Ishikawa (cell line): ENCODE measurements around the gene SNED1.

Source experiments
- CEBPB ChIP-seq: IDR thresholded peaks from 2 replicates; pipeline ENCODE4 v1.6.1; 2012
- CREB1 ChIP-seq: IDR thresholded peaks from 2 replicates; pipeline ENCODE4 v1.6.1; 2012; ENCODE audit warnings: low read depth
- EGR1 ChIP-seq: IDR thresholded peaks from 2 replicates; pipeline ENCODE4 v1.6.1; 2012
- EP300 ChIP-seq: IDR thresholded peaks from 2 replicates; pipeline ENCODE4 v1.6.1; 2012; ENCODE audit warnings: borderline replicate concordance
- FOXM1 ChIP-seq: IDR thresholded peaks from 2 replicates; pipeline ENCODE4 v1.6.1; 2012; ENCODE audit warnings: low read depth, borderline replicate concordance
- NFIC ChIP-seq: IDR thresholded peaks from 2 replicates; pipeline ENCODE4 v1.6.1; 2012
- RAD21 ChIP-seq: IDR thresholded peaks from 2 replicates; pipeline ENCODE4 v1.6.1; 2012; ENCODE audit warnings: low read depth
- TAF1 ChIP-seq: IDR thresholded peaks from 2 replicates; pipeline ENCODE4 v1.6.1; 2012; ENCODE audit warnings: low read depth, mild to moderate bottlenecking
- TCF12 ChIP-seq: IDR thresholded peaks from 2 replicates; pipeline ENCODE4 v1.6.1; 2012; ENCODE audit warnings: low read depth
- TEAD4 ChIP-seq: IDR thresholded peaks from 2 replicates; pipeline ENCODE4 v1.6.1; 2012
- YY1 ChIP-seq: IDR thresholded peaks from 2 replicates; pipeline ENCODE4 v1.6.1; 2012; ENCODE audit warnings: low read depth
- ZBTB7A ChIP-seq: IDR thresholded peaks from 2 replicates; pipeline ENCODE4 v1.6.1; 2012; ENCODE audit warnings: low read depth
- TF ChIP-seq, protein P1 (sequence below): IDR thresholded peaks from 2 replicates; pipeline ENCODE4 v1.6.1; 2012
- TF ChIP-seq, protein P2 (sequence below): IDR thresholded peaks from 2 replicates; pipeline ENCODE4 v1.6.1; 2012; ENCODE audit warnings: low read depth, mild to moderate bottlenecking
- TF ChIP-seq, protein P3 (sequence below): IDR thresholded peaks from 2 replicates; pipeline ENCODE4 v1.6.1; 2012

Gene SNED1

DNA sequence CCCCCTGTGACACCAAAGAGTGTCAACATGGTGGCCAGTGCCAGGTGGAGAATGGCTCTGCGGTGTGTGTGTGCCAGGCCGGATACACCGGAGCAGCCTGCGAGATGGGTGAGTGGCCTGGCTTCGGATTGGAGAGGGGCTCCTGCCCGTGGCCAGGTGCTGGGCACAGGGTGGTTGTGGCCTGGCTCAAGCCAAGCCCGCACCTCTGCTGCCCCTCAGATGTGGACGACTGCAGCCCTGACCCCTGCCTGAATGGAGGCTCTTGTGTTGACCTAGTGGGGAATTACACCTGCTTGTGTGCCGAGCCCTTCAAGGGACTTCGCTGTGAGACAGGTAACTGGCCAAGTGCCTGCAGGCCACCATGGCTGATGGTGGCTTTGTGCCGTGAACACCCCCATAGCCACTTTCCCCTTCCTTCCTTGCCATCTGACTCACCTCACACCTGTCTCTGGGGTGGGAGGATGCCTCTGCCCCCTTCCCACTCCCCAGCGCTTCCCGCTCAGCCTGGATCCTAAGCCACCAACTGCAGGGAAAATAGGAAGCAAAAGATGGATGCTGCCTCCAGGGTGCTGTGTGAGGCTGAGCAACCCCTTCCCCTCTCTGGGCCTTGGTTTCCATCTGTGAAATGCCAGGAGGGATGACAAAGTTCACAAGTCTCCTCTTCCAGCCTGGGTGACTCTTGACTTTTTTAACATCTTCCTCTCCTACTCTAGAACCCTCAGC is 41.8 kb downstream of the SNED1 start:
- TF ChIP-seq, protein P1, sequence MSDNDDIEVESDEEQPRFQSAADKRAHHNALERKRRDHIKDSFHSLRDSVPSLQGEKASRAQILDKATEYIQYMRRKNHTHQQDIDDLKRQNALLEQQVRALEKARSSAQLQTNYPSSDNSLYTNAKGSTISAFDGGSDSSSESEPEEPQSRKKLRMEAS = no peak
- TF ChIP-seq EGR1 (no peak), TEAD4 (no peak), NFIC (no peak), TAF1 (no peak), CREB1 (no peak), CEBPB (no peak), TCF12 (no peak), EP300 (no peak), RAD21 (no peak), YY1 (no peak), ZBTB7A (no peak), FOXM1 (no peak)
- TF ChIP-seq, protein P2, sequence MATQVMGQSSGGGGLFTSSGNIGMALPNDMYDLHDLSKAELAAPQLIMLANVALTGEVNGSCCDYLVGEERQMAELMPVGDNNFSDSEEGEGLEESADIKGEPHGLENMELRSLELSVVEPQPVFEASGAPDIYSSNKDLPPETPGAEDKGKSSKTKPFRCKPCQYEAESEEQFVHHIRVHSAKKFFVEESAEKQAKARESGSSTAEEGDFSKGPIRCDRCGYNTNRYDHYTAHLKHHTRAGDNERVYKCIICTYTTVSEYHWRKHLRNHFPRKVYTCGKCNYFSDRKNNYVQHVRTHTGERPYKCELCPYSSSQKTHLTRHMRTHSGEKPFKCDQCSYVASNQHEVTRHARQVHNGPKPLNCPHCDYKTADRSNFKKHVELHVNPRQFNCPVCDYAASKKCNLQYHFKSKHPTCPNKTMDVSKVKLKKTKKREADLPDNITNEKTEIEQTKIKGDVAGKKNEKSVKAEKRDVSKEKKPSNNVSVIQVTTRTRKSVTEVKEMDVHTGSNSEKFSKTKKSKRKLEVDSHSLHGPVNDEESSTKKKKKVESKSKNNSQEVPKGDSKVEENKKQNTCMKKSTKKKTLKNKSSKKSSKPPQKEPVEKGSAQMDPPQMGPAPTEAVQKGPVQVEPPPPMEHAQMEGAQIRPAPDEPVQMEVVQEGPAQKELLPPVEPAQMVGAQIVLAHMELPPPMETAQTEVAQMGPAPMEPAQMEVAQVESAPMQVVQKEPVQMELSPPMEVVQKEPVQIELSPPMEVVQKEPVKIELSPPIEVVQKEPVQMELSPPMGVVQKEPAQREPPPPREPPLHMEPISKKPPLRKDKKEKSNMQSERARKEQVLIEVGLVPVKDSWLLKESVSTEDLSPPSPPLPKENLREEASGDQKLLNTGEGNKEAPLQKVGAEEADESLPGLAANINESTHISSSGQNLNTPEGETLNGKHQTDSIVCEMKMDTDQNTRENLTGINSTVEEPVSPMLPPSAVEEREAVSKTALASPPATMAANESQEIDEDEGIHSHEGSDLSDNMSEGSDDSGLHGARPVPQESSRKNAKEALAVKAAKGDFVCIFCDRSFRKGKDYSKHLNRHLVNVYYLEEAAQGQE = no peak
- TF ChIP-seq, protein P3, sequence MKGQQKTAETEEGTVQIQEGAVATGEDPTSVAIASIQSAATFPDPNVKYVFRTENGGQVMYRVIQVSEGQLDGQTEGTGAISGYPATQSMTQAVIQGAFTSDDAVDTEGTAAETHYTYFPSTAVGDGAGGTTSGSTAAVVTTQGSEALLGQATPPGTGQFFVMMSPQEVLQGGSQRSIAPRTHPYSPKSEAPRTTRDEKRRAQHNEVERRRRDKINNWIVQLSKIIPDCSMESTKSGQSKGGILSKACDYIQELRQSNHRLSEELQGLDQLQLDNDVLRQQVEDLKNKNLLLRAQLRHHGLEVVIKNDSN = no peak

DNA sequence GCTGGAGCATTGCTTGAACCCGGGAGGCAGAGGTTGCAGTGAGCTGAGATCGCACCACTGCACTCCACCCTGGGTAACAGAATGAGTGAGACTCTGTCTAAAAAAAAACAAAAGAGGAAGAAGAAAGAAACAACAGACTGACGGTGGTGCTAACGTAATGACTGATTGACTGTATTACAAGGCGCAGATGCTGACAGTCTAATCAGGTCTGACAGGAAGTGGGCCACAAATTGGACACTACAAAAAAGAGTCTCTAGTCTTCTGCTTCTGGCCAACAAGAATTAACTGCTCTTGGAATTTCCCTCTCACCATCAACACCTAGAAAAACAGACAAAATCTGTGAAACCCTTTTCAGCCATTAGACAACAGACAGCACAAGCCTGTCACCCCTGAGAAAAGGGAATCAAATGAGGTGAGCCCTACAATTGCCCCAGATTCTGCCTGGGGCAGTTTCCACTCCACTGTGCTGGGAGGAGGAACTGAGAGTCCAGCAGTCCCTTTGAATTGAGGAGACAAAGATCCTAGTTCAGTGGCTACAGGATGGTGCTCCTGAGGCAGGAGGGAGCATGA is 43.3 kb downstream of the SNED1 start:
- no peak for TF ChIP-seq FOXM1
- no peak for TF ChIP-seq TCF12
- no peak for TF ChIP-seq EGR1
- no peak for TF ChIP-seq CEBPB
- TF ChIP-seq, protein P1 = no peak
- no peak for TF ChIP-seq NFIC
- TF ChIP-seq ZBTB7A = no peak
- TF ChIP-seq EP300 = no peak
- TF ChIP-seq, protein P2 = no peak
- no peak for TF ChIP-seq CREB1
- TF ChIP-seq TAF1 = no peak
- no peak for TF ChIP-seq YY1
- TF ChIP-seq TEAD4 = no peak

DNA sequence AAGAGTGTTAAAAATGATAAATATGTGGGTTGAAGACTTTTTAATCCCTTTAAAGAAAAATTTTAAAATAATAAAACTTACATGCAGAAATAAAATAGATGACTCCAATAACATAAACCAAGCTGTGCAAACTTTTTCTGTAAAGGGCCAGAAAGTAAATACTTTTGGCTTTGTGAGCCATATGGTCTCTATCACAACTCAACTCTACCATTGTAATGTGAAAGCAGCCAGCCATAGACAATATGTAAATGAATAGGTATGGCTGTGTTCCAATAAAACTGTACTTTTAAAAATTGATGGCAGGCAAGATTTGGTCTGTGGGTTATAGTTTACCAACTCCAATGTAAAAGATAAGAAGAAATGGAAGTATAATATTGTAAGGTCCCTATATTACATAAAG is 45.2 kb downstream of the SNED1 start:
- TF ChIP-seq EGR1 (no peak), EP300 (no peak), FOXM1 (no peak), NFIC (no peak), ZBTB7A (no peak), TCF12 (no peak), CREB1 (no peak), YY1 (no peak), TAF1 (no peak), RAD21 (no peak)
- TF ChIP-seq, protein P2 = no peak

DNA sequence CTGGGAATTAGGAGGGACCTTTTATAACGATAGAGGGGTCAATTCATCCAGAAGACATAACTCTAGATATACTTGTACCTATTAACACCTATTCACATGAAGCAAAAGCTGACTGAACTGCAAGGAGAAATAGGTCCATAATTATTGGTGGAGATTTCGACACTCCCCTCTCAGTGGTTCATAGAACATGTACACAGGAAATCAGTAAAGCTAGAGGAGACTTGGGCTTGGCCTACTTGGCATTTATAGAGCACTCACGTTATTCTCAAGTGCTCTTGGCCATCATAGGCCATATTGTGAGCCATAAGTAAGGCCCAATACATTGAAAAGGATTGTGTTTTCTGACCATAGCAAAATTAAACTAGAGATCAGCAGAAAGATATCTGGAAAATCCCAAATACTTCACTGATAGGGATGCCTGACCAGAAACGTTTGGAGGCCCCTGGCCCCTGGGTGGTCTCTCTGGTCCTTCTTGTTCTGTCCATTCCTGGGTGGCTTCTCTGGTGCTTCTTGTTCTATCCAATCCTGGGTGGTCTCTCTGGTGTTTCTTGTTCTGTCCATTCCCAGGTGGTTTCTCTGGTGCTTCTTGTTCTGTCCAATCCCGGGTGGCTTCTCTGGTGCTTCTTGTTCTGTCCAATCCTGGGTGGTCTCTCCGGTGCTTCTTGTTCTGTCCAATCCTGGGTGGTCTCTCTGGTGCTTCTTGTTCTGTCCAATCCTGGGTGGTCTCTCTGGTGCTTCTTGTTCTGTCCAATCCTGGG is 49.0 kb downstream of the SNED1 start:
- TF ChIP-seq, protein P3 = no peak
- no peak for TF ChIP-seq CEBPB
- TF ChIP-seq TAF1 = no peak
- TF ChIP-seq, protein P1 = no peak
- TF ChIP-seq, protein P2 = no peak
- TF ChIP-seq YY1 = no peak
- TF ChIP-seq ZBTB7A = no peak
- no peak for TF ChIP-seq CREB1
- no peak for TF ChIP-seq FOXM1
- no peak for TF ChIP-seq EP300
- no peak for TF ChIP-seq RAD21
- no peak for TF ChIP-seq TEAD4
- no peak for TF ChIP-seq NFIC
- TF ChIP-seq EGR1 = no peak
- TF ChIP-seq TCF12 = no peak
